SK-N-SH (cell line): ENCODE measurements around the gene GPR137B.

ENCODE experiments used
- EZH2phosphoT487 ChIP-seq: fragments of 200-600 bp; sonication (generic); IDR thresholded peaks from 2 replicates; pipeline ENCODE4 v1.6.1; 2017; ENCODE audit warnings: low read depth, mixed run types, mild to moderate bottlenecking, antibody characterized with exemption, moderate library complexity, borderline replicate concordance
- POLR2AphosphoS5 ChIP-seq: IDR thresholded peaks from 2 replicates; pipeline ENCODE4 v1.6.1; 2012; ENCODE audit warnings: low read depth, low read length

GRCh38 chr1:236149003-236149595, 6.8 kb downstream of the GPR137B start:
- no peak for TF ChIP-seq EZH2phosphoT487
- no peak for TF ChIP-seq POLR2AphosphoS5
